ENCODE data around the gene RBM20. TPM values are rescaled to one million over a fixed set of nuclear protein-coding genes. Genes with fewer than 3 reads are reported as not detected.

RBM20 gene
- total RNA-seq, 1 donor from 2014 or later: 0.58 TPM

DNA sequence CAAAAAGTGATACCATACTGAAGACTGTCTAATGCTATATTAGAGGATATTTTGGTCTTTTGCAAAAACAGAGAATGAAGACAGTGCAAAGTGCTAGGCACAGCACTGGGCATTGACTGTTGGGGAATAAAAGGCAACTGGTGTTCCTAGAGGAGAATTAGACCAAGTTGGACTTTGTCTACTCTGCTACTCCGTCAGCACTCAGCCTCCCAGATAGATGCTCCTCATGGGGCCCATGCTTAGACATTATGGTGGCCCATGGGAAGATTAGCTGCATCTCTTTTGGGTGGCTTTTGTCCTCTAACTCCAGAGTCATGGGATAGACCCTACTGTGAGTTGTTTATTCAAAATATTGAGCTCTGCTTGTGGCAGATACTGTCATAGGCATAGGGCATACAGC is 113.5 kb downstream of the RBM20 start:
- no peak for DNase-seq (ENCODE audit: low read depth, low spot score)
- H3K9me3 Mint-ChIP-seq: no peaks in the 10 kb centered on the region
- TF ChIP-seq, protein P1, sequence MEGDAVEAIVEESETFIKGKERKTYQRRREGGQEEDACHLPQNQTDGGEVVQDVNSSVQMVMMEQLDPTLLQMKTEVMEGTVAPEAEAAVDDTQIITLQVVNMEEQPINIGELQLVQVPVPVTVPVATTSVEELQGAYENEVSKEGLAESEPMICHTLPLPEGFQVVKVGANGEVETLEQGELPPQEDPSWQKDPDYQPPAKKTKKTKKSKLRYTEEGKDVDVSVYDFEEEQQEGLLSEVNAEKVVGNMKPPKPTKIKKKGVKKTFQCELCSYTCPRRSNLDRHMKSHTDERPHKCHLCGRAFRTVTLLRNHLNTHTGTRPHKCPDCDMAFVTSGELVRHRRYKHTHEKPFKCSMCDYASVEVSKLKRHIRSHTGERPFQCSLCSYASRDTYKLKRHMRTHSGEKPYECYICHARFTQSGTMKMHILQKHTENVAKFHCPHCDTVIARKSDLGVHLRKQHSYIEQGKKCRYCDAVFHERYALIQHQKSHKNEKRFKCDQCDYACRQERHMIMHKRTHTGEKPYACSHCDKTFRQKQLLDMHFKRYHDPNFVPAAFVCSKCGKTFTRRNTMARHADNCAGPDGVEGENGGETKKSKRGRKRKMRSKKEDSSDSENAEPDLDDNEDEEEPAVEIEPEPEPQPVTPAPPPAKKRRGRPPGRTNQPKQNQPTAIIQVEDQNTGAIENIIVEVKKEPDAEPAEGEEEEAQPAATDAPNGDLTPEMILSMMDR (conservative IDR thresholded peaks at IDR 0.05): no peak
- peaks cover 7% of the 10 kb centered on the region for H3K4me1 Mint-ChIP-seq
- H3K27ac Mint-ChIP-seq (ENCODE audit: unreplicated experiment): no peak overlapping the region
- no peak overlapping the region for H3K4me3 Mint-ChIP-seq
- no peaks in the 10 kb centered on the region for H3K36me3 Mint-ChIP-seq (ENCODE audit: low read depth)
- H3K27me3 Mint-ChIP-seq (ENCODE audit: low read depth): no peaks in the 10 kb centered on the region

DNA sequence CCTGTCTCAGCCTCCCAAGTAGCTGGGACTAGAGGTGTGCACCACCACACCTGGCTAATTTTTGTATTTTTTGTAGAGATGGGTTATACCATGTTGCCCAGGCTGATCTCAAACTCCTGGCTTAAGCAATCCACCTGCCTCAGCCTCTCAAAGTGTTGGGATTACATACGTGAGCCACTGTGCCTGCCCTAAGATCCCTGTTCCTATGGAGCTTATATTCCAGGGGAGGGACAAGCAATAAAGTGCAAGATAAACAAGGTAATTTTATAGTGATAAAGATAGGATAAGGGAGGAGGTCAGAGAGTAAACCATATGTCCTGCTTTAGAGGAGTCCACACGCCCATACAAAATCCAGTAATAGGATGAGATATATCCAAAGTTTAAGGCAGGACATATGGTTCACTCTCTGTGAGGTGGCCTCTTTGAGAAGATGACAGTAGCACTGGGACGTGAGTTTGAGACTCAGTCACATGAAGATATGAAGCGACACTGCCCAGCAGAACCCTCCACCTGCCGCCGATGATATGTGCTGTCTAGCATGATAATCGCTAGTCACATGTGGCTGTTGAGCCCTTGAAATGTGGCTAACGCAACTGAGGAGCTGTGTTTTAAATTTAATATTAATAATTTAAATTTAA is 114.1 kb downstream of the RBM20 start:
- no peak overlapping the region for H3K4me3 Mint-ChIP-seq
- no peak for DNase-seq (ENCODE audit: low read depth, low spot score)
- no peaks in the 10 kb centered on the region for H3K27me3 Mint-ChIP-seq (ENCODE audit: low read depth)
- H3K9me3 Mint-ChIP-seq: no peaks in the 10 kb centered on the region
- TF ChIP-seq, protein P1 (conservative IDR thresholded peaks at IDR 0.05): no peak
- peaks cover 8% of the 10 kb centered on the region for H3K4me1 Mint-ChIP-seq
- H3K36me3 Mint-ChIP-seq (ENCODE audit: low read depth): no peaks in the 10 kb centered on the region
- H3K27ac Mint-ChIP-seq (ENCODE audit: unreplicated experiment): no peak overlapping the region

DNA sequence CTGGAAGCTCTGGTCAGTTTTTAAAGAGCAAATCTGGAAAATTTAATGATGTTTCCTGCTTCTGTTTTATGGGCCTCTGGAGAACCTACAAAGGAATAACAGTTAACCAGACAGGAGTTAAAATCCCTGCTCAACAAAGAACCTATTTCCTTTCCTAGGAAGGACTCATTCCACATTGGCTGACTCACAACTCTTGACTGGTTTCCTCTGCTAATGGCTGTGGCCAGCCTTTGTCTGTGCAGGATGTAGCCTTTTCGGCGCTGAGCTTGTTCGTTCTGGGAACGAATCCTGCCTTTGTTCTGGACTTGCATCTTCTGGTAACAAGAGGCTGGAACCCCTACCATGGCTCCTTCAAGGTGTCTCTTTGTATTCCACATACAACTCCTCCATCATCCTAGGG is 114.8 kb downstream of the RBM20 start:
- no peaks in the 10 kb centered on the region for H3K9me3 Mint-ChIP-seq
- TF ChIP-seq, protein P1 (conservative IDR thresholded peaks at IDR 0.05): no peak
- peaks cover 10% of the 10 kb centered on the region for H3K4me1 Mint-ChIP-seq
- no peak for DNase-seq (ENCODE audit: low read depth, low spot score)
- H3K36me3 Mint-ChIP-seq (ENCODE audit: low read depth): no peaks in the 10 kb centered on the region
- no peaks in the 10 kb centered on the region for H3K27me3 Mint-ChIP-seq (ENCODE audit: low read depth)
- peak overlapping the region; percentile 36 for H3K27ac Mint-ChIP-seq (ENCODE audit: unreplicated experiment)
- no peak overlapping the region for H3K4me3 Mint-ChIP-seq

DNA sequence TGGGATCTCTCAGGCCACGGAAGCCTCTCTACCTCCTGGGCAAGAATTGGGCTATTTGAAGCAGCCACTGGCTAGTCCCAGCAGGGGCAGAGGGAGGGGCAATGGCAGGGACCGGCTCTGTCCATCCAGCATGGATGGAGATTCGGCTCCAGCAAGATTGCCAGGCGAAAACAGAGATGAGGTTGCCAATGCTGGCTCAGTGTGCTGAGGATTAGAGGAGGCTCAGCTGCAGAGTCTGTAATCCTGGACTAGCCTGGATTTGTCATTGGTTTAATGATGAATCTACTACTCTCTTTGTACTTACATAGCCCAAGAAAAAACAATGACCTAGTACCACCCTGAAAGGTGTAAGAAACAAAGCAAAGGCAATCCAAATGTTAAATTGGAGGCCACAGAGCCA is 115.4 kb downstream of the RBM20 start:
- H3K36me3 Mint-ChIP-seq (ENCODE audit: low read depth): no peaks in the 10 kb centered on the region
- H3K9me3 Mint-ChIP-seq: no peaks in the 10 kb centered on the region
- H3K4me3 Mint-ChIP-seq: no peak overlapping the region
- H3K27ac Mint-ChIP-seq (ENCODE audit: unreplicated experiment): no peak overlapping the region
- no peaks in the 10 kb centered on the region for H3K27me3 Mint-ChIP-seq (ENCODE audit: low read depth)
- H3K4me1 Mint-ChIP-seq: peaks cover 10% of the 10 kb centered on the region
- DNase-seq (ENCODE audit: low read depth, low spot score): no peak
- TF ChIP-seq, protein P1 (conservative IDR thresholded peaks at IDR 0.05): no peak

DNA sequence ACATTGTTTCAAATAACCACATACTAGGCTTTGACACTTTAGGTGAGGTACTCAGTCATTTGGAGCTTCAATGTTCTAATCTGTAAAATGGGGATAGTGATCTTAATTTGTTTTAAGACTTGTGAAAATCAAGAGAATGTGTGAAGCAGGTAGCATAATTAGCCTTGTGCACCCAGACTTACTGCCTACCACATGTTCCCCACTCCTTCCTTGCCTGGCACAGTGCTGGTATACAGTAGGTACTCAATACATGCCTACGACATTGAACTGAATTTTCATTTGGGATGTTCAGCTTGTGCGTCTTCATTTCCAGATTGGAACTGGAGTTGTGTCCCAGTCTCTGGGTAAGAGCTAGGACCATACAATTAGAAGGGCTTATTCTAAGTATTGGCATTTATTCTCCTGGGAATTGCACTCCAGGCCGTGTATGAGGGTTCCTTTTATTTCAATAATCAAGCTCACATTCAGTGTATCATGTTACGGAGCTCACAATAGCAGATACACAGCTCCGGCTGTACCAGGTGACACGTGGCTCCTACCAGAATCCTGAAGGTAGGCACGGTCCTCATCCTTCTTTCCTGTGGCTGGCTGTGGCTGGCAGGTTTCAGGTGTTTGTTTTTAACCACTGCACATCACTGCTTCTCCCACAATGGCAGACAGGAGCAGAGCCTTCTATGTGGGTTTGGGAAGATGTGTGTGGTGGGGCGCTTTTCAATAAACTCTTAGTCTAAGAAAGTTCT is 118.1 kb downstream of the RBM20 start:
- H3K27ac Mint-ChIP-seq (ENCODE audit: unreplicated experiment): no peak overlapping the region
- H3K4me3 Mint-ChIP-seq: no peak overlapping the region

More for the DNA sequence above, 118.1 kb downstream of the RBM20 start:
- TF ChIP-seq, protein P1 (conservative IDR thresholded peaks at IDR 0.05): no peak
- Mint-ChIP-seq H3K9me3 (no peaks in the 10 kb centered on the region), H3K27me3 (ENCODE audit: low read depth) (no peaks in the 10 kb centered on the region), H3K36me3 (ENCODE audit: low read depth) (no peaks in the 10 kb centered on the region), H3K4me1 (peaks cover 19% of the 10 kb centered on the region)
- DNase-seq (ENCODE audit: low read depth, low spot score): no peak
